ENCODE data around the gene ACTG1. TPM values are rescaled to one million over a fixed set of nuclear protein-coding genes. Genes with fewer than 3 reads are reported as not detected.

ACTG1 gene
- total RNA-seq, 1 experiment from 2014 or later, result 2,327 TPM

DNA sequence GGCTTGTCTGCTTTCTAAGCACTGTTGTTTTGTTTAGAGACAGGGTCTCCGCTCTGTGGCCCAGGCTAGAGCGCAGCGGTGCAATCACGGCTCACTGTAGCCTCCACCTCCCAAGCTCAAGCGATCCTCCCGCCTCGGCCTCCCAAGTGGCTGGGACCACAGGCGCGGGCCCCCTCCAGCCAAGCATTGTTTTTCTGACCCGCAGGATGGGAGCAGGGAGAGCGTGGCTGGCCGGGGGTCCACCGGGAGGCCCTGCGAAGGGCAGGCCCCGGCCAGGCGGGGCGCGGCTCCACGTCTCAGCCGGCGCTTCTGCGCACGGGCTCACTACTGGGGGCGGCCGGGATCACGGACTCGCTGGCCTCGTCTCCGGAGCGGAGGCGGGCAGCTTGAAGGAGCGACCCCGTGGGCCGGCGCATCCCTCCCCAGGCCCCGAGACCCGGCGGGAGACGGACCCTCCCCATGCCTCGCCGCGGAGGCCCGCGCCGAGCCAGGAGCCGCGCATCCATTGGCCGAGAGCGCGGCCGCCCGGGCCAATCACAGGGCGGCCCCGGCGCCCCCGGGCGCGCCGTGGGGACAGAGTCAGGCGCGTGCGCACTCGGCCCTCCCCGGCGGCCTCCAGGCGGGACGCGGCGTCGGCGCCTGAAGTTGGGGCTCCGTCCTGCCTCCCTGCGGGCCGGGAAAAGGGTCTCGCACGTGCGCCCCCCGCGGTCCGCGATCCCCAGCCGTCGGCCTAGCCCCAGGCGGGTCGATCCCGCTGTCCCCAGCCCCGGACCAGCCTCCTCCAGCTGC, 24.9 kb downstream of the ACTG1 start:
- H3K27me3 Mint-ChIP-seq (ENCODE audit: unreplicated experiment), result peaks cover 38% of the 10 kb centered on the region
- H3K27ac Mint-ChIP-seq (ENCODE audit: unreplicated experiment), result no peak overlapping the region
- no TSS peak for BruUV-seq (replicated peaks)
- CTCF ChIA-PET, result no interaction called here
- H3K4me3 Mint-ChIP-seq (ENCODE audit: low read depth, unreplicated experiment), result peak overlapping the region; percentile 36
- H3K36me3 Mint-ChIP-seq (ENCODE audit: insufficient read depth, unreplicated experiment), result peaks cover 4% of the 10 kb centered on the region
- H3K4me1 Mint-ChIP-seq (ENCODE audit: low read depth, unreplicated experiment), result no peaks in the 10 kb centered on the region
- DNase-seq, result peak; percentile 77
- TF ChIP-seq, protein P1, sequence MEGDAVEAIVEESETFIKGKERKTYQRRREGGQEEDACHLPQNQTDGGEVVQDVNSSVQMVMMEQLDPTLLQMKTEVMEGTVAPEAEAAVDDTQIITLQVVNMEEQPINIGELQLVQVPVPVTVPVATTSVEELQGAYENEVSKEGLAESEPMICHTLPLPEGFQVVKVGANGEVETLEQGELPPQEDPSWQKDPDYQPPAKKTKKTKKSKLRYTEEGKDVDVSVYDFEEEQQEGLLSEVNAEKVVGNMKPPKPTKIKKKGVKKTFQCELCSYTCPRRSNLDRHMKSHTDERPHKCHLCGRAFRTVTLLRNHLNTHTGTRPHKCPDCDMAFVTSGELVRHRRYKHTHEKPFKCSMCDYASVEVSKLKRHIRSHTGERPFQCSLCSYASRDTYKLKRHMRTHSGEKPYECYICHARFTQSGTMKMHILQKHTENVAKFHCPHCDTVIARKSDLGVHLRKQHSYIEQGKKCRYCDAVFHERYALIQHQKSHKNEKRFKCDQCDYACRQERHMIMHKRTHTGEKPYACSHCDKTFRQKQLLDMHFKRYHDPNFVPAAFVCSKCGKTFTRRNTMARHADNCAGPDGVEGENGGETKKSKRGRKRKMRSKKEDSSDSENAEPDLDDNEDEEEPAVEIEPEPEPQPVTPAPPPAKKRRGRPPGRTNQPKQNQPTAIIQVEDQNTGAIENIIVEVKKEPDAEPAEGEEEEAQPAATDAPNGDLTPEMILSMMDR (IDR thresholded peaks at IDR 0.05; ENCODE audit: unreplicated experiment), result no peak
- H3K9me3 Mint-ChIP-seq (ENCODE audit: low read depth, unreplicated experiment), result no peaks in the 10 kb centered on the region
- intact Hi-C loops (cut with micrococcal nuclease; ENCODE audit: unreplicated experiment), result loop anchor here (10.0 kb wide), 1 partner anchor 193 kb away; the partner anchor contains the start of gene SLC38A10

DNA sequence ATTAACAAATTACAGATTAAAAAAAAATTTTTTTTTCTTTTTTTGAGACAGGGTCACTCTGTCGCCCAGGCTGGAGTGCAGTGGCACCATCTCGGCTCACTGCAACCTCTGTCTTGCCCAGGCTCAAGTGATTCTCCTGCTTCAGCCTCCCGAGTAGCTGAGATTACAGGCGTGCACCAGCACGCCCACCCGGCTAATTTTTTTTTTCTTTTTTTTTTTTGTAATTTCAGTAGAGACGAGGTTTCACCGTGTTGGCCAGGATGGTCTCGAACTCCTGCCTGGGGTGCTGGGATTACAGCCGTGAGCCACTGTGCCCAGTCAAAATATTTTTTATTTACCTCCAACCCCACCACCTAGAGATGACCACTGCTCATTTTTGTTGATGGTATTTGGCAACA, 25.5 kb downstream of the ACTG1 start:
- peaks cover 38% of the 10 kb centered on the region for H3K27me3 Mint-ChIP-seq (ENCODE audit: unreplicated experiment)
- no peaks in the 10 kb centered on the region for H3K9me3 Mint-ChIP-seq (ENCODE audit: low read depth, unreplicated experiment)
- peaks cover 4% of the 10 kb centered on the region for H3K36me3 Mint-ChIP-seq (ENCODE audit: insufficient read depth, unreplicated experiment)
- TF ChIP-seq, protein P1 (IDR thresholded peaks at IDR 0.05; ENCODE audit: unreplicated experiment), result no peak
- intact Hi-C loops (cut with micrococcal nuclease; ENCODE audit: unreplicated experiment), result loop anchor here (10.0 kb wide), 1 partner anchor 192 kb away; the partner anchor contains the start of gene SLC38A10
- H3K4me1 Mint-ChIP-seq (ENCODE audit: low read depth, unreplicated experiment), result no peaks in the 10 kb centered on the region
- BruUV-seq (replicated peaks), result no TSS peak
- H3K27ac Mint-ChIP-seq (ENCODE audit: unreplicated experiment), result no peak overlapping the region
- DNase-seq, result no peak
- H3K4me3 Mint-ChIP-seq (ENCODE audit: low read depth, unreplicated experiment), result peak overlapping the region; percentile 36
- CTCF ChIA-PET, result no interaction called here

DNA sequence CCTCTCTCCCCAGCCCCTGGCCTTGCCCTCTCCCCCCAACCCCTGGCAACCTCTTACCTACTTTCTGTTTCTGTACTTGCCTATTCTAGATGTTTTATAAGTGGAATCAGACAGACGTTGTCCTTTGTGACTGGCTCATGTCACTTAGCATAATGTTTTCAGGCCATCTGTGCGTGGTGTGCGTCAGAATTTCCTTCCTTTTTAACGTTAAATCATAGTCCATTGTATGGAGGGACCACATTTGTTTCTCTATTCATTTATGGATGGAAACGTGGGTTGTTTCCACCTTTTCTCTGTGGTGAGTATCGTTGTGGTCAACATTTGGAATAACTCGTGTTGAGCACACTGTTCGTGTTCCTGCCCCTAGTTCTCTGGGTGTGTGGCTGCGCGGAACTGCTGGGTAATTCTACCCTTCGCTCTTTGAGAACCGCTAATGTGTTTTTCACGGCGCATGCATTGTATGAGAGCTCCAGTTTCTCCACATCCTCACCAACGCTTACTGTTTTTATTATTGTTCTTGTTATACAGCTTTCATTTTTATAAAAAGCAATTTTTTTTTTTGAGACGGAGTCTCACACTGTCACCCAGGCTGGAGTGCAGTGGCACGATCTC, 26.3 kb downstream of the ACTG1 start:
- Mint-ChIP-seq H3K4me1 (ENCODE audit: low read depth, unreplicated experiment) (no peaks in the 10 kb centered on the region), H3K9me3 (ENCODE audit: low read depth, unreplicated experiment) (no peaks in the 10 kb centered on the region), H3K36me3 (ENCODE audit: insufficient read depth, unreplicated experiment) (peaks cover 4% of the 10 kb centered on the region), H3K4me3 (ENCODE audit: low read depth, unreplicated experiment) (no peak overlapping the region), H3K27ac (ENCODE audit: unreplicated experiment) (no peak overlapping the region), H3K27me3 (ENCODE audit: unreplicated experiment) (peaks cover 31% of the 10 kb centered on the region)
- no peak for DNase-seq
- TF ChIP-seq, protein P1 (IDR thresholded peaks at IDR 0.05; ENCODE audit: unreplicated experiment), result no peak
- CTCF ChIA-PET, result no interaction called here
- no TSS peak for BruUV-seq (replicated peaks)
- intact Hi-C loops (cut with micrococcal nuclease; ENCODE audit: unreplicated experiment), result loop anchor here (10.0 kb wide), 1 partner anchor 192 kb away; the partner anchor contains the start of gene SLC38A10

DNA sequence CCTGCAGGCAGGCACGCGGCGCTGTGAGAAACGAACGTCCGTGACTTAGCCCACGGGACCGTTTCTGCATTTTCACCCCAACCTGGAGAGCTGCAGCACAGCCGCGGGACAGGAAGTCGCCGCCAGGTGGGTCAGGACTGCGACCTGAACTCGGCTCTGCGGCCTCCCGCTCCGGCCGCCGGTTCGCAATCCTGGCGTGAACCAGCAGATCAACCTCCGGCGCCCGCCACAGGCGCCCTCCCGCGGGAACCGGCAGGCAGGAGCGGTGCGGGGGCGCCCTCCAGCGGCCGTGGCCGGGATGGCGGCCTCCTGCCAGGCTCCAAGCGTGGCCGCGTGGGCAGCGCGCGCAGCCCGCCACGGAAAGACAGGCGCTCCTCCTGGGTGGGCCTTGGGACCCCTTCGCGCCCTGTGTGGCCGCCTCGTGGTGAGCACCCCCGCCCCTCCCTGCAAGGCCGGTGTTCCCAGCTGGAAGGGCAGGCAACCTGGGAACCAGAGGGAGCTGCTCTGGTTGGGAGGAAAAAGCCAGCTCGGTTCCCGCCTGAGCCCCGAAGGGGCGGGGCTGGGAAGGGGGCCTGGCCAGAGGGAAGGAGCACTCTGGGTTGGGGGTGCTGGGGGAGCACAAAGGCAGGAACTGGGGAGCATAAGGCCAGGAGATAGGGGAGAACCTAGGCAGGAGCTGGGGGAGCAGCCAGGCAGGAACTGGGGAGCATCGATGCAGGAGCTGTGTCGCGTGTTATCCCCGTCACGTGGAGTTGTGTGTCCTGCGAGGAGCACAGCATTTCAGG, 28.2 kb downstream of the ACTG1 start:
- CTCF ChIA-PET, result interaction anchor here (0.6 to 1.6 kb wide), 19 partner anchors 24 to 246 kb away, joined by 3 to 13 read pairs (median 4); partner anchors contain the start of genes BAHCC1, NDUFAF8, SLC38A10 and TEPSIN
- H3K4me3 Mint-ChIP-seq (ENCODE audit: low read depth, unreplicated experiment), result peak overlapping the region; percentile 39
- no peaks in the 10 kb centered on the region for H3K9me3 Mint-ChIP-seq (ENCODE audit: low read depth, unreplicated experiment)
- peaks cover 4% of the 10 kb centered on the region for H3K36me3 Mint-ChIP-seq (ENCODE audit: insufficient read depth, unreplicated experiment)
- H3K27ac Mint-ChIP-seq (ENCODE audit: unreplicated experiment), result no peak overlapping the region
- intact Hi-C loops (cut with micrococcal nuclease; ENCODE audit: unreplicated experiment), result loop anchor here (5.0 to 10.0 kb wide), 2 partner anchors 190 to 232 kb away; partner anchors contain the start of gene SLC38A10
- TF ChIP-seq, protein P1 (IDR thresholded peaks at IDR 0.05; ENCODE audit: unreplicated experiment), result peak; percentile 98
- BruUV-seq (replicated peaks), result no TSS peak
- peak; percentile 93 for DNase-seq
- peaks cover 24% of the 10 kb centered on the region for H3K27me3 Mint-ChIP-seq (ENCODE audit: unreplicated experiment)
- no peaks in the 10 kb centered on the region for H3K4me1 Mint-ChIP-seq (ENCODE audit: low read depth, unreplicated experiment)

Data from Calu3 (cell line).